ENCODE data around the gene WDR82. TPM values are rescaled to one million over a fixed set of nuclear protein-coding genes. Genes with fewer than 3 reads are reported as not detected.
A peak's percentile ranks its signal among the peaks of the same experiment; 100 is the strongest.

Gene WDR82
- total and polyA plus RNA-seq, 5 donors from 2014 or later, result 85.9 to 116 (median 109) TPM

DNA sequence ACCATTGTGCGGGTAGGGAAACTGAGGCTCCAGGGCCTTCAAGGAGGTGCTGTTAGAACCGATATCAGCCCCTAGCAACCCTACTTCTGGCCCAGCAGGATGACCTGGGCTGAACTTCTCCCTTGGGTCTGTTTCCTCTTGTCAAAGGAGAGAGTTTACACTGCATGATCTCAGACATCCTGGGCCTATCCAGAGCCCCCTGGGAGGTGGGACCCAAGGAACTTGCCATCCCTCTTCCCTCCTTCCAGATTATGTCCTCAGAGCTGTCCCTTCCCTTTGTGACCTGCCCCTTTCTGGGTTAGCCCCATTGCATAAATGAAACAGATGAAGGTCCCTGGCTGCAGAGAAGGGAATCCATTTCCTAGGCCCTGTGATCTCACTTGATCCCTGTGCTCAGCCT, 25.4 kb upstream of the WDR82 start:
- DNase-seq (no peak), ATAC-seq (ENCODE audit: low read depth in 2 of 2) (no peak)
- H3K36me3 ChIP-seq (ENCODE audit: control insufficient read depth, insufficient read depth, low read length), result no peaks in the 10 kb centered on the region
- no peaks in the 10 kb centered on the region for H3K27me3 Mint-ChIP-seq
- no peak overlapping the region for H3K27ac ChIP-seq (ENCODE audit: insufficient read depth, low read length, poor library complexity, severe bottlenecking)
- no peaks in the 10 kb centered on the region for H3K4me1 ChIP-seq (ENCODE audit: control insufficient read depth, insufficient read depth, low read length, poor library complexity, severe bottlenecking)
- no peaks in the 10 kb centered on the region for H3K9me3 ChIP-seq (ENCODE audit: control insufficient read depth in 2 of 2, low read length in 2 of 2)
- peaks cover 0 to 24% (median 9%) of the 10 kb centered on the region in 4 donors for H3K4me1 Mint-ChIP-seq
- H3K27ac Mint-ChIP-seq, result peak overlapping the region in 2 of 3 donors; percentile 18 to 56
- peaks cover 0 to 2% (median 0%) of the 10 kb centered on the region in 7 donors for H3K9me3 Mint-ChIP-seq
- H3K4me3 ChIP-seq (ENCODE audit: low read depth, low read length), result no peak overlapping the region
- H3K4me3 Mint-ChIP-seq, result no peak overlapping the region
- no peaks in the 10 kb centered on the region for H3K27me3 ChIP-seq (ENCODE audit: control insufficient read depth, insufficient read depth, low read length)
- peaks cover 14% of the 10 kb centered on the region for H3K36me3 Mint-ChIP-seq

DNA sequence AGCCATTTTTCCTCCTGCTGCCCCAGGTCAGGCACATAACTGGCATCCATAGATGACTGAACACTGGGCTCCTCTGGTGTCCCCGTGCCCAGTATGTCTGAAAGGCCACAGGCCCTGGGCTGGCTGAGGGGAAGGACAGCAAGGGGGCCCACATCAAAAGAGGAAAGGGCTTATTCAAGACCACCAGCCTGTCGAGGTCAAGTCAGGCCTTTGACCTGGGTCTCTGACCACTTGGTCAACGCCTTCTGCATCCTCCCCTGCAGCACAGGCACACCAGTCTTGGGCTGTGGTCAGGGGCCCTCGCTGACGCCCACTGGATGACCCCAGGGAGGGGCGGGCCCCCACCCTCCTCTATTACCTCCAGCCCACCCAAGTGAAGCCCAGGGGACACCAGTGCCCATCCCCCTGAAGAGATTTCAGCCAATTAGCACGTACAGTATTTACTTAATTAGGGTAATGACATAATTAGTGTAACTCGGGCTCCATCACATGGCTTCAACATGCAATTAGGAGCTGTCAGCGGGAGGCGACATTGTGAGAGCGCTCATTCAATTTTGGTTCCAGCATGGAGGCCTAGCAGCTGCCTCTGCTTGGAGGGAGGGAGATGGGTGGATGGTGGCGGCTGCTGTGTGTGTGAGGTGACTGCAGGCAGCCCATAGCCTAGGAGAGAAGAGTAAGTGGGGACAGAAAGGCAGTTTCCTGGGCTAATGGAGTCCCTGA, 24.1 kb upstream of the WDR82 start:
- DNase-seq (no peak), ATAC-seq (ENCODE audit: low read depth in 2 of 2) (no peak)
- Histone ChIP-seq H3K4me3 (ENCODE audit: low read depth, low read length) (no peak overlapping the region), H3K27me3 (ENCODE audit: control insufficient read depth, insufficient read depth, low read length) (no peaks in the 10 kb centered on the region), H3K36me3 (ENCODE audit: control insufficient read depth, insufficient read depth, low read length) (no peaks in the 10 kb centered on the region), H3K4me1 (ENCODE audit: control insufficient read depth, insufficient read depth, low read length, poor library complexity, severe bottlenecking) (no peaks in the 10 kb centered on the region), H3K27ac (ENCODE audit: insufficient read depth, low read length, poor library complexity, severe bottlenecking) (no peak overlapping the region), H3K9me3 (ENCODE audit: control insufficient read depth in 2 of 2, low read length in 2 of 2) (no peaks in the 10 kb centered on the region)
- H3K27ac Mint-ChIP-seq, result no peak overlapping the region
- no peaks in the 10 kb centered on the region for H3K27me3 Mint-ChIP-seq
- H3K9me3 Mint-ChIP-seq, result peaks cover 0 to 2% (median 0%) of the 10 kb centered on the region in 7 donors
- no peak overlapping the region for H3K4me3 Mint-ChIP-seq
- H3K36me3 Mint-ChIP-seq, result peaks cover 14% of the 10 kb centered on the region
- peaks cover 0 to 17% (median 8%) of the 10 kb centered on the region in 4 donors for H3K4me1 Mint-ChIP-seq

DNA sequence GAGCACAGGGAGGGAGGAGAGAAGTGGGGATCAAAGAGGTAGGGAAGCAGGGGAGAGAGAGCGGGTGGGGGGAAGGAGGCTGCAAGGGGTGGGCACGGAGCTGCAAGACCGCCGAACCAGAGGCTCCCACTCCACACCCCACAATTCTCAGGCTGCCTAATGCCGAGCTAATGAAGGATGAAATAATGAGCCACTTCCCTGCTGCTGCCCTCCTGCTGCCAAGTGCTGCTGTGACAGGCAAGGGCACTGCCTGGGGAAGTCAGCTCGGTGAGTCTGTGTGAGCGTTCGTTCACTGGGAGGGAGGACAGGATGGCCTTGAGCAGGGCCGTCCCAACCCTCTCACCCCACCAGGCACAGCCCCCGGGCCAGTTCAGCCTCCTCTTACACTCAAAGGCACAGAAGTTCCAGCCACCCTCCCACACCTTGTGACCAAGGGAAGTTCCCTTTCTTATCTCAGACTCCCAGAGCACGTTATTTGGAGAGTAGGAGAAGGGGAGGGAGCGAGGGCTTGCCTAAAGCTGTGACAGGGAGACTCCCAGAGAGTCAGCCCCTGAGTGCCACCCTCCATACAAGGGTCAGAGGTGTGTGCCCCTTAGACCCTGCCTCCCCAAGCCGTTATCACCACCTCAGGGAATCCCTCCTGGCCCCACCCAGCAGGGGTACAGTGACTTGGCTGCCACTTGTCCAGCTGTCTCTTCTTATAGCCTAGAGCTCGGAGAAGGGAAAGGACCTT, 21.6 kb upstream of the WDR82 start:
- no peak overlapping the region for H3K27ac Mint-ChIP-seq
- no peaks in the 10 kb centered on the region for H3K27me3 Mint-ChIP-seq
- Histone ChIP-seq H3K27me3 (ENCODE audit: control insufficient read depth, insufficient read depth, low read length) (no peaks in the 10 kb centered on the region), H3K4me1 (ENCODE audit: control insufficient read depth, insufficient read depth, low read length, poor library complexity, severe bottlenecking) (no peaks in the 10 kb centered on the region), H3K4me3 (ENCODE audit: low read depth, low read length) (no peak overlapping the region), H3K27ac (ENCODE audit: insufficient read depth, low read length, poor library complexity, severe bottlenecking) (no peak overlapping the region), H3K36me3 (ENCODE audit: control insufficient read depth, insufficient read depth, low read length) (no peaks in the 10 kb centered on the region), H3K9me3 (ENCODE audit: control insufficient read depth in 2 of 2, low read length in 2 of 2) (no peaks in the 10 kb centered on the region)
- no peak overlapping the region for H3K4me3 Mint-ChIP-seq
- peaks cover 16% of the 10 kb centered on the region for H3K36me3 Mint-ChIP-seq
- peaks cover 0 to 2% (median 0%) of the 10 kb centered on the region in 7 donors for H3K9me3 Mint-ChIP-seq
- H3K4me1 Mint-ChIP-seq, result peaks cover 0 to 16% (median 6%) of the 10 kb centered on the region in 4 donors
- DNase-seq, result no peak
- ATAC-seq (ENCODE audit: low read depth in 2 of 2), result peak in 1 of 2 donors; percentile 30

DNA sequence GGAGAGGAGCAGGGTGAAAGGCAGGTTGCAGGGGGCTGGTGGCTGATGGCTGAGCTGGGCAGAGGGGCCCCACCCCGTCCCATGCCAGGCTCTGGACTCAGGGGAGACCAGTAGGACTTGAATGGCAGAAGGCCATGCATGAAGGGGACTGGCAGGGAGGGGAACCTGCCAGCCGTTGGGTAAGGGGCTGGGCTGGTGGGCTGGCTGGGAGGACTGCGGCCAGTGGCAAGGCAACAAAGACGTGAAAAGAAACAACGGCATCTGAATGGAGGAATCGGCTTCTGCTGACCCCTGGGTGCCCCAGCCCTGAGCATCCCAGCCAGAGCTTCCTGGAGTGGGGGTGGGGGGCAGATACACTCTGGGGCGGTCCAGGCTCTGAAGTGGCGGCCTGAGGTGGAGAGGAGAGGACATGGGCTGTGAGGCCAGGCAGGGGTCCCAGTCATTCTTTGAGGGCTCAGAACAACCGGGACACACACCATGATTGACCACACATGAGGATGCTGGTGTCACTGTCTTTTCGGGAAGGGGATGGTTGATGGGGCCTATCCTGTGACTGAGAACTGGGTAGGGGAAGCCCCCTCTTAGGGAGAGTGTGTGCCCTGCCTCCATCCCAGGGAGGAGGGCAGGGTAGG, 20.9 kb upstream of the WDR82 start:
- no peak for ATAC-seq (ENCODE audit: low read depth in 2 of 2)
- H3K27me3 Mint-ChIP-seq, result no peaks in the 10 kb centered on the region
- no peak for DNase-seq
- no peaks in the 10 kb centered on the region for H3K9me3 Mint-ChIP-seq
- peaks cover 17% of the 10 kb centered on the region for H3K36me3 Mint-ChIP-seq
- H3K9me3 ChIP-seq (ENCODE audit: control insufficient read depth in 2 of 2, low read length in 2 of 2), result no peaks in the 10 kb centered on the region
- no peak overlapping the region for H3K27ac ChIP-seq (ENCODE audit: insufficient read depth, low read length, poor library complexity, severe bottlenecking)
- H3K27me3 ChIP-seq (ENCODE audit: control insufficient read depth, insufficient read depth, low read length), result no peaks in the 10 kb centered on the region
- H3K4me1 Mint-ChIP-seq, result peaks cover 0 to 21% (median 5%) of the 10 kb centered on the region in 4 donors
- H3K27ac Mint-ChIP-seq, result no peak overlapping the region
- no peak overlapping the region for H3K4me3 Mint-ChIP-seq
- no peak overlapping the region for H3K4me3 ChIP-seq (ENCODE audit: low read depth, low read length)
- no peaks in the 10 kb centered on the region for H3K4me1 ChIP-seq (ENCODE audit: control insufficient read depth, insufficient read depth, low read length, poor library complexity, severe bottlenecking)
- H3K36me3 ChIP-seq (ENCODE audit: control insufficient read depth, insufficient read depth, low read length), result no peaks in the 10 kb centered on the region

DNA sequence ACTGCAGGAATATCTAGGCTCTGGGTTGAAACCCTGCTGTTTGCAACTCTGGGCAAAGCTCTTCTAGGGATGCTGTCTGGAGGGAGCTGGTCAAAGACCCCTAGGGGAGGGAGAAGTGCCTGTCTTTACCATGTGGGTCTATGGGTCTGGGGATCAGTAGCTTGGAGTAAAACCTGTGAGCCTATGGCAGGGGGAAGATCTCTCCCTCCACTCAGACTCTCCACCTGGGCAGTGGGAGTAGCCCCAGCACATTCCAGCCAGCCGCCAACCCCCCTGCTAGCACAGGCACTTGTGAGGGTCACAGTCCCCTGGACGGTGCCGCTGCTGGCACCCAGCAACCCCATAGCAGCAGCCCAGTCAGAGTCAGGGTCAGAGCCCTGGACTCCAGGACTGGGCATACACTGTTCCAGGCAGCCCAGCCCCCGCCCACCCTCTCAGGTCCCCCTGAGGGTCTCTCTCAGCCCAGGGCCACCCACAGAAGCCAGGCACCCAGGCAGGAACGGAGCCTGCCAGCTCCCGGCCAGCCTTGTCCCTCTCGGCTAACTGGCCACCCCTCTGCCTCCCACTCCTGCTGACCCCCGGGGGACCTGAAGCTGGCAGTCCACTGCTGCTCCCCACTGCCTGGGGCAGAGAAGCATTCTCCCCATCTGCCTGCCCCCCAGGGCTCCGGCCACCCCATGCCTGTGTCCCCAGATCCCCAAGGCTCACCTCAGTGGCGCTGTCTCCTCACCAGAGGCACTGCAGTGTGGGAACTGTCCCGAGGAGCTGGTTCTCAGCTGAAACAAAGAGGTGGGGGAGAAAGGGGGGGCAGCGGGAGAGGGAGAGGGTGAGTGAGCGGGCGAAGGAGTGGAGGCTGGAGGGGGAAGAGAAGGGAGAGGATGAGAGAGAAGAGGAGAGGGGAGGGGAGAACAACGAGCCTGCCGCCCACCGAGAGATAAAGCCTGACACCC, 20.0 kb upstream of the WDR82 start:
- H3K27ac ChIP-seq (ENCODE audit: insufficient read depth, low read length, poor library complexity, severe bottlenecking), result no peak overlapping the region
- Mint-ChIP-seq H3K4me1 (peaks cover 0 to 21% (median 5%) of the 10 kb centered on the region in 4 donors), H3K36me3 (peaks cover 12% of the 10 kb centered on the region), H3K4me3 (peak overlapping the region in 1 of 4 donors; percentile 54), H3K27me3 (no peaks in the 10 kb centered on the region), H3K27ac (no peak overlapping the region), H3K9me3 (no peaks in the 10 kb centered on the region)
- ATAC-seq (ENCODE audit: low read depth in 2 of 2) (no peak), DNase-seq (no peak)
- H3K27me3 ChIP-seq (ENCODE audit: control insufficient read depth, insufficient read depth, low read length), result no peaks in the 10 kb centered on the region
- peaks cover 4% of the 10 kb centered on the region for H3K36me3 ChIP-seq (ENCODE audit: control insufficient read depth, insufficient read depth, low read length)
- H3K4me1 ChIP-seq (ENCODE audit: control insufficient read depth, insufficient read depth, low read length, poor library complexity, severe bottlenecking), result no peaks in the 10 kb centered on the region
- no peaks in the 10 kb centered on the region for H3K9me3 ChIP-seq (ENCODE audit: control insufficient read depth in 2 of 2, low read length in 2 of 2)
- no peak overlapping the region for H3K4me3 ChIP-seq (ENCODE audit: low read depth, low read length)

DNA sequence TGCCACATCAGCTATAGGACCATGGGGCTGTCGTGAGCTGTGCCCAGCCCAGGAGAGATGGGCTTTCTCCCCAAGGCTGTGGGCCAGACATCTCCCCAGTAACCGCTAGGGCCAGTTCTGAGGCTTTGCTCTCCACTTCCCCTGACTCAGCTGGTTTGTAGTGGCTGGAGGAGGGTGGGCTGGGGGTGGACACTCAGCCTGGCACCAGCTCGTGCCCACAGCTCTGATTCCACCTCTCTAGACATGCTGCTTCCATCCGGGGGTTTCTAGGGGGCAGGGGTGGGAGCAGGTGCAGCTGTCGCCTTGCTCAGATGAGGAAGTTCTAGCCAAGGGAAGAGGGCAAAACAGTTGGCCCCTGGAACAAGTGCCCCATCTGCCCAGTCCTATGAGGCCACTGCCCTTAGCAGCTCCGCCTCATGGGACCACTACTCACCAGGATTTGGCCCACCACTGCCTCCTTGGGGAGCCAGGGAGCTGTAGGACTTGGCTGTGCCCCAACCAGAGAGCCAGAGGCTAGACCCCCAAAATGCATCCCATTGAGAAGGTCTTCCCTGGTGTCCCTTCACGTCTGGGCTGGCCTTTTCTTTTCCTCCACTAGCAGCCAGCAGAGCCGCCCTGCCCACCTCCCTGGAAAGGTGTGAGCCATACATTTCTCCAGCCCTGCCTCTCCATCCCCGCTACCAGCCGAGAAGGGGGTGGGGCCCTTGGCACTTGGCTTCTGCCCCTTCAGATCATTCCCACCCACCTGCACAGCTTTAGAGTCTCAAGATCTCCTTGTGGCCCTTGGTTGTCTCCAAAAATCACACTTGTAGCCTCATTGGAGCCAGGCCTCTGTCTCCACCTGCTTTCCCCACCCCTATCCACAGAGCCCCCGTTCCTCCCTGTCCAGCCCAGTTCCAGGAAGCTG, 19.0 kb upstream of the WDR82 start:
- Histone ChIP-seq H3K27me3 (ENCODE audit: control insufficient read depth, insufficient read depth, low read length) (no peaks in the 10 kb centered on the region), H3K27ac (ENCODE audit: insufficient read depth, low read length, poor library complexity, severe bottlenecking) (no peak overlapping the region), H3K36me3 (ENCODE audit: control insufficient read depth, insufficient read depth, low read length) (peaks cover 12% of the 10 kb centered on the region), H3K4me1 (ENCODE audit: control insufficient read depth, insufficient read depth, low read length, poor library complexity, severe bottlenecking) (no peaks in the 10 kb centered on the region), H3K9me3 (ENCODE audit: control insufficient read depth in 2 of 2, low read length in 2 of 2) (no peaks in the 10 kb centered on the region), H3K4me3 (ENCODE audit: low read depth, low read length) (no peak overlapping the region)
- no peak for ATAC-seq (ENCODE audit: low read depth in 2 of 2)
- Mint-ChIP-seq H3K27ac (no peak overlapping the region), H3K27me3 (no peaks in the 10 kb centered on the region), H3K4me3 (no peak overlapping the region), H3K36me3 (peaks cover 12% of the 10 kb centered on the region), H3K4me1 (peaks cover 0 to 21% (median 5%) of the 10 kb centered on the region in 4 donors), H3K9me3 (no peaks in the 10 kb centered on the region)
- DNase-seq, result no peak
